ENCODE results near the gene CAPN2.

Gene CAPN2

GRCh38 chr1:223712850-223713474 lies 623 bp downstream of the CAPN2 start:
- Histone ChIP-seq H3K36me3 (ENCODE audit: control insufficient read depth in 1 of 2, insufficient read depth in 2 of 2, low read length in 2 of 2) (peaks cover 7 to 10% of the 10 kb centered on the region in 2 donors), H3K27me3 (ENCODE audit: low read depth, low read length) (no peaks in the 10 kb centered on the region), H3K4me1 (ENCODE audit: control insufficient read depth in 1 of 2, insufficient read depth in 2 of 2, low read length in 2 of 2) (peaks cover 31 to 35% of the 10 kb centered on the region in 2 donors), H3K27ac (ENCODE audit: low read length) (peak overlapping the region; percentile 93), H3K4me3 (ENCODE audit: low read depth in 1 of 2, low read length in 2 of 2) (peak overlapping the region; percentile 64 to 92), H3K9me3 (ENCODE audit: control insufficient read depth in 1 of 2, low read length in 2 of 2) (no peaks in the 10 kb centered on the region)

DNA sequence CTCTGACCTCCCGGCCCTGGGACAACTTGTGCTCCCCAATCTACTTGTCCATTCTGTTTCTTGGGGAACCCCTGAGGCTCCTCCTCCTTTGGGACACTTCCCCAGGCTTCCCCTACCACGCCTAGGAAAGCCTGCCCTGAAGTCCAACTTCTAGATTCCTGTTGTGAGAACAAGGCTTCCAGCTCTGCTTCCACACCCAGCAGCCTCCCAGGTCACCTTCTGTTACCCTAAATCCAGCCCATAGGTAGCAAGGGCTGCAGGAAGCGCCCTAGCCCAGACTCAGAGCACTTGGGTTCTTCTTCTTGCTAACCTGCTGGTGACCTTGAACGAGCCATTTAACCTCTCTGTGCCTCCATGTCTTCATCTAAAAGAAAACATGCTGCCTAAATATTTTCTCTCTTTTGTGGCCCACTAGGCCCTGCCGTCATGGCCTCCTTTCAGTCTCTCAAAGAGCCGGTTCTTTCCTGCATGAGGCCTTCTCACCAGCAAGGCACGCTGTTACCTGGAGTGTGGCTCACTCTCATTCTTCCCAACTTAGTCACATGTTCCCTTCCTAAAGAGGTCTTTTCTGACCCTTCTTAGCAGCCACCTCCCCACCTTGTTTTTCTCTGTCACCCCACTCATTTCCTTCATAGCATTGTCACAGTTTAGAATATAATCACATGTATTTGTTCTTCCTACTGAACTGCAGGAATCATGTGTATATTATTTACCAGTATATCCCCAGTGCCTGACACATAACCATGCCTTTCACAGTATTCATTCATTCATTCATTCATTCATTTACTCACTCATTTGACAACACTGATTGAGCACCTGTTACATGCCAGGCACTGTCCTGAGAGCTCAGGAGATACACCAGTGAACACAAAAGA lies 1.4 kb downstream of the CAPN2 start:
- Histone ChIP-seq H3K27me3 (ENCODE audit: low read depth, low read length) (no peaks in the 10 kb centered on the region), H3K36me3 (ENCODE audit: control insufficient read depth in 1 of 2, insufficient read depth in 2 of 2, low read length in 2 of 2) (peaks cover 15 to 18% of the 10 kb centered on the region in 2 donors), H3K4me3 (ENCODE audit: low read depth in 1 of 2, low read length in 2 of 2) (peak overlapping the region; percentile 64 to 92), H3K27ac (ENCODE audit: low read length) (peak overlapping the region; percentile 93), H3K9me3 (ENCODE audit: control insufficient read depth in 1 of 2, low read length in 2 of 2) (no peaks in the 10 kb centered on the region), H3K4me1 (ENCODE audit: control insufficient read depth in 1 of 2, insufficient read depth in 2 of 2, low read length in 2 of 2) (peaks cover 29 to 35% of the 10 kb centered on the region in 2 donors)

- H3K4me1 ChIP-seq (ENCODE audit: control insufficient read depth in 1 of 2, insufficient read depth in 2 of 2, low read length in 2 of 2), result peaks cover 29 to 35% of the 10 kb centered on the region in 2 donors
- H3K27ac ChIP-seq (ENCODE audit: low read length), result no peak overlapping the region
These were observed 2.0 kb downstream of the CAPN2 start for GRCh38 chr1:223714421-223714724.

GRCh38 chr1:223714849-223715603 lies 2.7 kb downstream of the CAPN2 start:
- Histone ChIP-seq H3K27me3 (ENCODE audit: low read depth, low read length) (no peaks in the 10 kb centered on the region), H3K27ac (ENCODE audit: low read length) (peak overlapping the region; percentile 73), H3K36me3 (ENCODE audit: control insufficient read depth in 1 of 2, insufficient read depth in 2 of 2, low read length in 2 of 2) (peaks cover 21 to 23% of the 10 kb centered on the region in 2 donors), H3K9me3 (ENCODE audit: control insufficient read depth in 1 of 2, low read length in 2 of 2) (no peaks in the 10 kb centered on the region), H3K4me1 (ENCODE audit: control insufficient read depth in 1 of 2, insufficient read depth in 2 of 2, low read length in 2 of 2) (peaks cover 29 to 35% of the 10 kb centered on the region in 2 donors), H3K4me3 (ENCODE audit: low read depth in 1 of 2, low read length in 2 of 2) (peak overlapping the region in 1 of 2 donors; percentile 47)

More at GRCh38 chr1:223714421-223714724, 2.0 kb downstream of the CAPN2 start:
- H3K9me3 ChIP-seq (ENCODE audit: control insufficient read depth in 1 of 2, low read length in 2 of 2), result no peaks in the 10 kb centered on the region
- H3K27me3 ChIP-seq (ENCODE audit: low read depth, low read length), result no peaks in the 10 kb centered on the region
- H3K36me3 ChIP-seq (ENCODE audit: control insufficient read depth in 1 of 2, insufficient read depth in 2 of 2, low read length in 2 of 2), result peaks cover 18 to 21% of the 10 kb centered on the region in 2 donors
- peak overlapping the region; percentile 64 to 92 for H3K4me3 ChIP-seq (ENCODE audit: low read depth in 1 of 2, low read length in 2 of 2)

- H3K27ac ChIP-seq (ENCODE audit: low read length), result peak overlapping the region; percentile 73
- H3K27me3 ChIP-seq (ENCODE audit: low read depth, low read length), result no peaks in the 10 kb centered on the region
- H3K4me1 ChIP-seq (ENCODE audit: control insufficient read depth in 1 of 2, insufficient read depth in 2 of 2, low read length in 2 of 2), result peaks cover 31 to 35% of the 10 kb centered on the region in 2 donors
- no peaks in the 10 kb centered on the region for H3K9me3 ChIP-seq (ENCODE audit: control insufficient read depth in 1 of 2, low read length in 2 of 2)
- peak overlapping the region in 1 of 2 donors; percentile 47 for H3K4me3 ChIP-seq (ENCODE audit: low read depth in 1 of 2, low read length in 2 of 2)
- H3K36me3 ChIP-seq (ENCODE audit: control insufficient read depth in 1 of 2, insufficient read depth in 2 of 2, low read length in 2 of 2), result peaks cover 21 to 28% of the 10 kb centered on the region in 2 donors
These were observed 3.3 kb downstream of the CAPN2 start for GRCh38 chr1:223715604-223716172.

DNA sequence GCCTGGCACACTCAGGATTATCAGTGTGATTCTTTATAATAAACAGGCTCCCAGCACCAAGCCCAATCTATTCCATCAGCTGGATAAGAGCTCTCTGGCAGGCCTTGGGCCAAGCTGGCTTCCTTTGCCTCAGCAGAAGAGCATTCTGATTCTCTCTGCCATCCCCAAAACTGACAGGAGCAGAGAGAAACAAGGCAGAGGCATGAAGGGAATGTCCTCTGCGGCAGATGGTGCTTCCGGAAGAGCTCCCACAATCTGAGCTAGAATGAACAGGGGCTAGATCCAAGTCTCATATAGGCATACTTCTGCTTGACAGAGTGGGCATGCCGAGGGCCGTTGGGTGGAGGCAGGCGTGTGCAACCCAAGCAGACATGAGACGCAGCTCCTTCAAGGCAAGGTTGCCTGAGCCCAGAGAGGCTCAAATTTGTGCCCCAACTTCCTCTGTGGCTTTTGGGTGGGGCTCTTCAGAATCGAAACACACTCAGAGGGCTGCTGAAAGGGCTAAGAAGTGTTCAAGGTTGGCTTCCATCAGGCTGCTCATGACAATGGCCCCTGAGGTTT lies 4.0 kb downstream of the CAPN2 start:
- Histone ChIP-seq H3K4me3 (ENCODE audit: low read depth in 1 of 2, low read length in 2 of 2) (peak overlapping the region in 1 of 2 donors; percentile 35), H3K4me1 (ENCODE audit: control insufficient read depth in 1 of 2, insufficient read depth in 2 of 2, low read length in 2 of 2) (peaks cover 35 to 38% of the 10 kb centered on the region in 2 donors), H3K27ac (ENCODE audit: low read length) (peak overlapping the region; percentile 73), H3K36me3 (ENCODE audit: control insufficient read depth in 1 of 2, insufficient read depth in 2 of 2, low read length in 2 of 2) (peaks cover 28 to 35% of the 10 kb centered on the region in 2 donors), H3K9me3 (ENCODE audit: control insufficient read depth in 1 of 2, low read length in 2 of 2) (no peaks in the 10 kb centered on the region), H3K27me3 (ENCODE audit: low read depth, low read length) (no peaks in the 10 kb centered on the region)

- H3K36me3 ChIP-seq (ENCODE audit: control insufficient read depth in 1 of 2, insufficient read depth in 2 of 2, low read length in 2 of 2), result peaks cover 33 to 36% of the 10 kb centered on the region in 2 donors
- no peaks in the 10 kb centered on the region for H3K9me3 ChIP-seq (ENCODE audit: control insufficient read depth in 1 of 2, low read length in 2 of 2)
- no peaks in the 10 kb centered on the region for H3K27me3 ChIP-seq (ENCODE audit: low read depth, low read length)
- peak overlapping the region; percentile 47 for H3K27ac ChIP-seq (ENCODE audit: low read length)
- peaks cover 30 to 42% of the 10 kb centered on the region in 2 donors for H3K4me1 ChIP-seq (ENCODE audit: control insufficient read depth in 1 of 2, insufficient read depth in 2 of 2, low read length in 2 of 2)
- H3K4me3 ChIP-seq (ENCODE audit: low read depth in 1 of 2, low read length in 2 of 2), result no peak overlapping the region
These were observed 4.8 kb downstream of the CAPN2 start for GRCh38 chr1:223717123-223717522.

DNA sequence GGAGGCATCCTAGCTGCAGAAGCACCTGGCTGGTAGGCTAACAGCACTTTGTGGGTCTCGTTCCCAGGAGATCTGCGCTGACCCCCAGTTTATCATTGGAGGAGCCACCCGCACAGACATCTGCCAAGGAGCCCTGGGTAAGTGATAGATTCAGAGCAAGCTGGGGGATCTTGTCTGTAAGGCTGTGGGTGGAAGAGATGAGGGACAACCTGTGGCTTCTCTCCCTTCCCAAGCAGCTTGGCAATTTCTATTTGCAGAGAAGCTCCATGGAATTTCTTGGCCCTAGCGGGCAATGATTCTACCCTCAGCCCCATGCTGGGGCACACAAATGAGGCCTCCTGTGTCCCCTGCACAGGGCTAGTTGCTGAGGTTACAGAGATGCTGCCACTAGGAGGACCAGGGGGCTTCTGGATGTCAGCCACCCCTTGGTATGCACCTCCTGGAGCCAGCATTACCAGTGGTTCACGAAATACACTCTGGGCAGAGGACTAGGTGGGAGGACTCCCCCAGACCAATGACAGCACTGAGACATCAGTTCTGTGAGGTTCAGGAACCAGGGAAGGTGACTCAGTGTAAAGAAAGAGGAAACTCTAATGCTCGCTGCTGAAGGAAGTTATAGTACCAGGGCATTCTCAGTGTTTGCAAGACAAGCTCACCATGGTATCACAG lies 5.5 kb downstream of the CAPN2 start:
- no peaks in the 10 kb centered on the region for H3K27me3 ChIP-seq (ENCODE audit: low read depth, low read length)
- no peaks in the 10 kb centered on the region for H3K9me3 ChIP-seq (ENCODE audit: control insufficient read depth in 1 of 2, low read length in 2 of 2)
- H3K27ac ChIP-seq (ENCODE audit: low read length), result no peak overlapping the region
- no peak overlapping the region for H3K4me3 ChIP-seq (ENCODE audit: low read depth in 1 of 2, low read length in 2 of 2)
- H3K36me3 ChIP-seq (ENCODE audit: control insufficient read depth in 1 of 2, insufficient read depth in 2 of 2, low read length in 2 of 2), result peaks cover 33 to 36% of the 10 kb centered on the region in 2 donors
- H3K4me1 ChIP-seq (ENCODE audit: control insufficient read depth in 1 of 2, insufficient read depth in 2 of 2, low read length in 2 of 2), result peaks cover 30 to 42% of the 10 kb centered on the region in 2 donors

DNA sequence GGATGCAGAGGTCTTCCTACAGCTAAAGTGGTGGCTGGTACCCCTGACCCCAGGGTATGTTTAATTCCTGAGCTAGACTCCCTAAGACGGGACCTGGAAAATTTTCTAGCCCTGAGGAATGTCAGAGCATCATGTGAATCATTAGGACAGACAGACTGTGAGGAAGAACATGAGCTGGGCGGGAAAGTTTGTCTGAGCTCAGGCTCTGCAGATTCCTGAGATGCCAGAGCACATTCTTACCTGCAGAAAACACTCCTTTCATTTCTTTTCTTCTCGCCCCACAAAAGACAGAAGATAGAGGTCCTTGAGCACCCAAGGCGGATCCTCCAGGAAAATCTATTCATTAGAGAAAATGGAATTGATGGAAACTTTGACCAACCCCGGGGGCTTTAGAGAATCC lies 6.5 kb downstream of the CAPN2 start:
- no peak overlapping the region for H3K27ac ChIP-seq (ENCODE audit: low read length)

GRCh38 chr1:223720971-223721591 lies 8.7 kb downstream of the CAPN2 start:
- peak overlapping the region; percentile 78 for H3K27ac ChIP-seq (ENCODE audit: low read length)
- peaks cover 38 to 47% of the 10 kb centered on the region in 2 donors for H3K36me3 ChIP-seq (ENCODE audit: control insufficient read depth in 1 of 2, insufficient read depth in 2 of 2, low read length in 2 of 2)

More for the DNA sequence above, 6.5 kb downstream of the CAPN2 start:
- no peak overlapping the region for H3K4me3 ChIP-seq (ENCODE audit: low read depth in 1 of 2, low read length in 2 of 2)
- peaks cover 24 to 42% of the 10 kb centered on the region in 2 donors for H3K4me1 ChIP-seq (ENCODE audit: control insufficient read depth in 1 of 2, insufficient read depth in 2 of 2, low read length in 2 of 2)
- no peaks in the 10 kb centered on the region for H3K27me3 ChIP-seq (ENCODE audit: low read depth, low read length)
- H3K36me3 ChIP-seq (ENCODE audit: control insufficient read depth in 1 of 2, insufficient read depth in 2 of 2, low read length in 2 of 2), result peaks cover 33 to 36% of the 10 kb centered on the region in 2 donors
- H3K9me3 ChIP-seq (ENCODE audit: control insufficient read depth in 1 of 2, low read length in 2 of 2), result no peaks in the 10 kb centered on the region

More at GRCh38 chr1:223720971-223721591, 8.7 kb downstream of the CAPN2 start:
- H3K9me3 ChIP-seq (ENCODE audit: control insufficient read depth in 1 of 2, low read length in 2 of 2), result no peaks in the 10 kb centered on the region
- no peaks in the 10 kb centered on the region for H3K27me3 ChIP-seq (ENCODE audit: low read depth, low read length)
- peaks cover 14 to 33% of the 10 kb centered on the region in 2 donors for H3K4me1 ChIP-seq (ENCODE audit: control insufficient read depth in 1 of 2, insufficient read depth in 2 of 2, low read length in 2 of 2)
- no peak overlapping the region for H3K4me3 ChIP-seq (ENCODE audit: low read depth in 1 of 2, low read length in 2 of 2)

Measured in muscle layer of duodenum (tissue), 2 donors.